Heart right ventricle (tissue), 16 donors: Measurements from ENCODE around the gene COX4I2. TPM values are rescaled to one million over a fixed set of nuclear protein-coding genes. Genes with fewer than 3 reads are reported as not detected.

Source experiments
- ATAC-seq, 8 donors: fragments of 200-7000 bp; cut with Tn5 transposase; one replicate each; pipeline ENCODE4 v1.9.1; 2020; ENCODE audit warnings: mild to moderate bottlenecking in 8 of 8, moderate library complexity in 8 of 8, moderate number of reproducible peaks in 1 of 8
- DNase-seq, 2 donors: peaks; one replicate each; pipeline ENCODE4 v3.0.0-alpha.2; 2020
- H3K27ac ChIP-seq, 10 donors: fragments of 200-600 bp; sonication (generic) in 2 of 10; one replicate each; pipeline versions ENCODE4 v1.5.0 to v1.8.0; 2020 to 2022; ENCODE audit warnings: mild to moderate bottlenecking in 3 of 10
- H3K27me3 ChIP-seq, 7 donors: fragments of 200-600 bp; one replicate each; pipeline ENCODE4 v1.8.0; 2021 to 2022; ENCODE audit warnings: mild to moderate bottlenecking in 2 of 7
- H3K36me3 ChIP-seq, 9 donors: fragments of 200-600 bp; sonication (generic) in 1 of 9; one replicate each; pipeline versions ENCODE4 v1.5.0 to v1.8.0; 2020 to 2022; ENCODE audit warnings: mild to moderate bottlenecking in 2 of 9
- H3K4me1 ChIP-seq, 9 donors: fragments of 200-600 bp; sonication (generic) in 1 of 9; one replicate each; pipeline versions ENCODE4 v1.5.0 to v1.8.0; 2020 to 2022; ENCODE audit warnings: mild to moderate bottlenecking in 4 of 9
- H3K4me3 ChIP-seq, 10 donors: fragments of 200-600 bp; sonication (generic) in 2 of 10; one replicate each; pipeline versions ENCODE4 v1.5.0 to v1.8.0; 2020 to 2022; ENCODE audit warnings: mild to moderate bottlenecking in 7 of 10, moderate library complexity in 2 of 10
- H3K9me3 ChIP-seq, 11 donors: fragments of 200-600 bp in 10 of 11; sonication (generic) in 2 of 11; one replicate each; pipeline versions ENCODE4 v1.5.0 to v1.8.0; 2013 to 2022; ENCODE audit warnings: mild to moderate bottlenecking in 2 of 11, control low read depth in 1 of 11, moderate library complexity in 1 of 11
- CTCF ChIP-seq, 9 donors: fragments of 200-600 bp; sonication (generic) in 2 of 9; IDR thresholded peaks; one replicate each; pipeline versions ENCODE4 v1.5.0 to v1.8.0; 2021 to 2022; ENCODE audit warnings: antibody characterized with exemption in 9 of 9, mild to moderate bottlenecking in 5 of 9, moderate library complexity in 1 of 9
- WGBS, 2 donors: extraction: QIAGEN DNeasy Blood & Tissue Kit; methylation state at CpG; one replicate each; pipeline ENCODE4 v1.1.7; 2013; ENCODE audit warnings: inconsistent platforms in 1 of 2; 5-methylcytosine and 5-hydroxymethylcytosine counted together
- intact Hi-C, 10 donors: fragments of 100-400 bp; cut with DNase I; formaldehyde crosslinking; loops; one replicate each; pipeline versions ENCODE4 v1.11.1 to v1.14.2; 2022
- polyA plus RNA-seq, 2 donors: library from polyadenylated mRNA; stranded (reverse); fragments of 200-250 nt; gene quantifications; one replicate each; pipeline ENCODE4 v1.2.3, GENCODE V29; 2013
- total RNA-seq, 10 donors: library from RNA; stranded (reverse); fragmentation: NEBNext Ultra II Directional in 3 of 10; extraction: Animal tissue kit (Norgen Biotek cat#: 25700) in 3 of 10; gene quantifications; one replicate each; pipeline versions ENCODE4 v1.2.1 to v1.2.4, GENCODE V29; 2021 to 2023
- donor health status: Arrhythmogenic right ventricular cardiomyopathy.
- donor health status: ischemic (EF 13 %, LVEDD 7.1; RV severe dilation, severe dysfunction).
- donor health status: healthy with polysubstance abuse.
- donor health status: DM: no; HTN: yes; CAD: no.
- donor health status: DM: no; HTN: no; CAD: no.
- donor health status: ischemic (EF 25% LVEDD 6.9; RV normal size, moderate dysfunction).
- donor health status: ischemic (EF 25% LVEDD 5.7; RV mildly dilated, moderate dysfunction).
- donor health status: healthy.
- donor health status: DM: yes; HTN: yes; CAD: no.
- donor health status: Ischemic cardiomyopathy.
- donor health status: ischemic (EF 35%, LVEDD 5.7; RV mildly dilated, moderate dysfunction).
- donor health status: nonischemic (EF 11% LVEDD 7.7; RV severe dilation, severe dysfunction).
- donor health status: DM: yes; HTN: yes; CAD: no.
- donor health status: PGD.
- donor health status: ischemic (EF 29% LVEDD 5.4; RV normal size, mild dysfunction).
- donor health status: nonischemic (EF 23%, LVEDD 6.1; RV moderate dilation, normal function).

The COX4I2 gene
- total and polyA plus RNA-seq, 12 donors = 3.8 to 103 (median 8.2) TPM

- no peak for TF ChIP-seq CTCF (IDR thresholded peaks at IDR 0.05)
- H3K27me3 ChIP-seq = no peaks in the 10 kb centered on the region
- H3K4me1 ChIP-seq = peaks cover 0 to 82% (median 59%) of the 10 kb centered on the region in 9 donors
- peaks cover 0 to 85% (median 3%) of the 10 kb centered on the region in 9 donors for H3K36me3 ChIP-seq
- H3K4me3 ChIP-seq = no peak overlapping the region
- peak overlapping the region in 3 of 10 donors; percentile 2 to 31 (median 21) for H3K27ac ChIP-seq
- 79 to 92% methylated on average over 5 of the region's 5 CpGs for WGBS, 2 donors
- intact Hi-C loops = no loop called here
- ATAC-seq (no peak), DNase-seq (no peak)
- no peaks in the 10 kb centered on the region for H3K9me3 ChIP-seq
Measured at GRCh38 chr20:31689141-31689540, 51.4 kb downstream of the COX4I2 start.

DNA sequence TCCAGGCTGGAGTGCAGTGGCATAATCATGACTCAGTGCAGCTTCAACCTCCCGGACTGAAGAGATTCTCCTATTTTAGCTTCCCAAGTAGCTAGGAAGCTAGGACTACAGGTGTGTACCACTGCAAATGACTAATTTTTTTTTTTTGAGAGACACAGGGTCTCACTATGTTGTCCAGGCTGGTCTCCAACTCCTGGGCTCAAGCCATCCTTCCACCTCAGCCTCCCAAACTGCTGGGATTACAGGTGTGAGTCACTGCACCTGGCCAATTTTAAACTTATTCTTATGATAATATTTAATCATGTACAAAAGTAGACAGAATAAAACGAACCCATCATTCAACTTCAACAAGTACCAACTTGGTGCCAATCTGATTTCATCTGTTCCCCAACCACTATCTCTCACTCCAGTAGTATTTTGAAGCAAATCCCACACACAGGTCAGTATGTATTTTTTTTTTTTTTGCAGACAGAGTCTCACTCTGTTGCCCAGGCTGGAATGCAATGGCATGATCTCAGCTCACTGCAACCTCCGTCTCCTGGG lies 52.5 kb downstream of the COX4I2 start:
- Histone ChIP-seq H3K4me1 (peaks cover 6 to 82% (median 60%) of the 10 kb centered on the region in 9 donors), H3K27me3 (no peaks in the 10 kb centered on the region), H3K36me3 (peaks cover 0 to 77% (median 3%) of the 10 kb centered on the region in 9 donors), H3K9me3 (no peaks in the 10 kb centered on the region), H3K4me3 (no peak overlapping the region), H3K27ac (peak overlapping the region in 4 of 10 donors; percentile 9 to 62 (median 20))
- intact Hi-C loops = no loop called here
- no peak for DNase-seq
- 86% methylated on average over 3 of the region's 3 CpGs for WGBS, 2 donors
- no peak for ATAC-seq
- TF ChIP-seq CTCF (IDR thresholded peaks at IDR 0.05) = no peak

GRCh38 chr20:31691646-31692275 lies 54.0 kb downstream of the COX4I2 start:
- H3K36me3 ChIP-seq = peaks cover 0 to 68% (median 3%) of the 10 kb centered on the region in 9 donors

DNA sequence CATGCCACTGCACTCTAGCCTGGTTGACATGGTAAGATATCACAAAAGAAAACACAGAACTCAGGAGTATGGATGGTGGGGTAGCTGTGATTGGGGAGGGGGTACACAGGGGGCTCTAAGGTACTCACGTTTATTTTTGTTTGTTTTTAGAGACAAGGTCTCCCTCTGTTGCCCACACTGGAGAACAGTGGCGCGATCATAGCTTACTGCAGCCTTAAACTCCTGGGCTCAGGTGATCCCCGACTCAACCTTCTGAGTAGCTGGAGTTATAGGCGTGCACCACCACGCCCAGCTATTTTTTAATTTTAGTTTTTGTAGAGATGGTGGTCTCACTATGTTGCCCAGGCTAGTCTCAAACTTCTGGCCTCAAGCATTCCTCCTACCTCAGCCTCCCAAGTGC lies 55.7 kb downstream of the COX4I2 start:
- Histone ChIP-seq H3K27ac (peak overlapping the region in 2 of 10 donors; percentile 19 to 93), H3K27me3 (no peaks in the 10 kb centered on the region), H3K9me3 (no peaks in the 10 kb centered on the region), H3K4me1 (peaks cover 11 to 93% (median 82%) of the 10 kb centered on the region in 9 donors), H3K36me3 (peaks cover 0 to 68% (median 3%) of the 10 kb centered on the region in 9 donors), H3K4me3 (no peak overlapping the region)
- ATAC-seq (no peak), DNase-seq (no peak)
- TF ChIP-seq CTCF (IDR thresholded peaks at IDR 0.05) = no peak
- intact Hi-C loops = no loop called here
- 86 to 88% methylated on average over 6 of the region's 6 CpGs for WGBS, 2 donors

More at GRCh38 chr20:31691646-31692275, 54.0 kb downstream of the COX4I2 start:
- intact Hi-C loops = no loop called here
- whole genome bisulfite sequencing, 2 donors = 48 to 54% methylated on average over 1 of the region's 1 CpG
- Histone ChIP-seq H3K4me1 (peaks cover 11 to 82% (median 67%) of the 10 kb centered on the region in 9 donors), H3K27me3 (no peaks in the 10 kb centered on the region), H3K27ac (peak overlapping the region in 4 of 10 donors; percentile 4 to 62 (median 24)), H3K9me3 (no peaks in the 10 kb centered on the region), H3K4me3 (no peak overlapping the region)
- no peak for TF ChIP-seq CTCF (IDR thresholded peaks at IDR 0.05)
- ATAC-seq = no peak
- DNase-seq = no peak
